ENCODE results near the gene LRP1B.

The LRP1B gene

GRCh38 chr2:140262908-140263307 is 1867.9 kb downstream of the LRP1B start:
- Histone ChIP-seq H3K27ac (ENCODE audit: low read depth in 2 of 2, low read length in 2 of 2) (no peak overlapping the region), H3K4me1 (ENCODE audit: control insufficient read depth in 2 of 2, insufficient read depth in 2 of 2, low read length in 2 of 2) (no peaks in the 10 kb centered on the region), H3K9ac (ENCODE audit: low read depth in 1 of 2, low read length in 2 of 2) (no peak overlapping the region), H3K27me3 (ENCODE audit: control insufficient read depth in 2 of 2, insufficient read depth in 2 of 2, low read length in 2 of 2) (no peaks in the 10 kb centered on the region), H3K36me3 (ENCODE audit: control insufficient read depth in 2 of 2, insufficient read depth in 2 of 2, low read length in 2 of 2) (no peaks in the 10 kb centered on the region), H3K9me3 (ENCODE audit: control insufficient read depth in 2 of 2, low read length in 2 of 2) (no peaks in the 10 kb centered on the region), H3K4me3 (ENCODE audit: low read length in 2 of 2) (no peak overlapping the region)

DNA sequence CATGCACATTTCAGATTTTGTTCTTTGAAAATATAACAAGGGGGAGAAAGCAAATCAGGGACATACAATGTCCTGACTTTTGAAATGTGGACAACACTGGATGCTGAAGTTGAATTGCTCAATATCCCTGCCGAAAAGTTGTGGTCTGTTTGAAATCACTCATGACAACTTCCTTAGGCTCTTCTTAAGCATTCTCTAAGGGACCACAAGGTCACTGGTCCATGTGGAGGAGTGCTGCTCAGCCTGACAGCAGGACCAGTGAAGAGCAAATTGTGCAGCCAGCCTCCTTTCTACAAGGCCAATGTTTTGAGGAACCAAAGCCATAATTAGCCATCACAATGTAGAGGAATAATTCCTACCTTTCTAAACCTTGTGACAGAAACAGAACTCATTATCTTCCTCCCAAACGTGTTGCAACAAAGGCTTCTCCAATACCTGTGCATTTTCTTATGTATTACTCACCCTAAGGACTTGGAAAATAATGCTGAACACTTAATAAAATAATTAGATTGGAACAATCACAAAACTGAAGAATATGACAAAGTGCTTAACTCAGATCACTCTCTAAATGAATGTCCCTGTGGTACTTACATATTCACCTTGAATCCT is 1873.0 kb downstream of the LRP1B start:
- Histone ChIP-seq H3K4me3 (ENCODE audit: low read length in 2 of 2) (no peak overlapping the region), H3K36me3 (ENCODE audit: control insufficient read depth in 2 of 2, insufficient read depth in 2 of 2, low read length in 2 of 2) (no peaks in the 10 kb centered on the region), H3K27ac (ENCODE audit: low read depth in 2 of 2, low read length in 2 of 2) (no peak overlapping the region), H3K9ac (ENCODE audit: low read depth in 1 of 2, low read length in 2 of 2) (no peak overlapping the region), H3K9me3 (ENCODE audit: control insufficient read depth in 2 of 2, low read length in 2 of 2) (no peaks in the 10 kb centered on the region), H3K4me1 (ENCODE audit: control insufficient read depth in 2 of 2, insufficient read depth in 2 of 2, low read length in 2 of 2) (no peaks in the 10 kb centered on the region), H3K27me3 (ENCODE audit: control insufficient read depth in 2 of 2, insufficient read depth in 2 of 2, low read length in 2 of 2) (no peaks in the 10 kb centered on the region)

DNA sequence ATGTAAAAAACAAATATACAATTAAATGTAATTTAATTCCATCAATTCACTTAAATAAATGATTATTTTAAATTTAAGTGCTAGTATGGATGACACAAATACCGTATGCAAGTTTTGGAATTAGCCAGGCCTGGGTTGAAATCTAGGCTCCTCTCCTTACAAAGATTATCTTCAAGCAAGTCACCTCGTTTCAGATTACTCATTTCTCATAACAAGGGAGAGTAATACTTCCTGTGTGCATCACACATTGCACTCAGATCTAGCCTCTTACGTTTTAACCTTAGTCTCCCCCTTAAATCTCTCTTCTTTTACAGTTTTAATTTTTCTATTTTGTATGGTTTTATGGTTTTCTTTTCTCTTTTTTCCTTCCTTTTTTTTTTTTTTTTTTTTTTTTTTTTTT is 1874.7 kb downstream of the LRP1B start:
- H3K4me1 ChIP-seq (ENCODE audit: control insufficient read depth in 2 of 2, insufficient read depth in 2 of 2, low read length in 2 of 2) = no peaks in the 10 kb centered on the region
- no peaks in the 10 kb centered on the region for H3K9me3 ChIP-seq (ENCODE audit: control insufficient read depth in 2 of 2, low read length in 2 of 2)
- no peak overlapping the region for H3K9ac ChIP-seq (ENCODE audit: low read depth in 1 of 2, low read length in 2 of 2)
- no peak overlapping the region for H3K4me3 ChIP-seq (ENCODE audit: low read length in 2 of 2)
- H3K27me3 ChIP-seq (ENCODE audit: control insufficient read depth in 2 of 2, insufficient read depth in 2 of 2, low read length in 2 of 2) = no peaks in the 10 kb centered on the region
- no peaks in the 10 kb centered on the region for H3K36me3 ChIP-seq (ENCODE audit: control insufficient read depth in 2 of 2, insufficient read depth in 2 of 2, low read length in 2 of 2)
- no peak overlapping the region for H3K27ac ChIP-seq (ENCODE audit: low read depth in 2 of 2, low read length in 2 of 2)

GRCh38 chr2:140249821-140250220 is 1881.0 kb downstream of the LRP1B start:
- no peak overlapping the region for H3K27ac ChIP-seq (ENCODE audit: low read depth in 2 of 2, low read length in 2 of 2)
- H3K36me3 ChIP-seq (ENCODE audit: control insufficient read depth in 2 of 2, insufficient read depth in 2 of 2, low read length in 2 of 2) = no peaks in the 10 kb centered on the region
- H3K9ac ChIP-seq (ENCODE audit: low read depth in 1 of 2, low read length in 2 of 2) = no peak overlapping the region
- no peaks in the 10 kb centered on the region for H3K9me3 ChIP-seq (ENCODE audit: control insufficient read depth in 2 of 2, low read length in 2 of 2)
- no peaks in the 10 kb centered on the region for H3K27me3 ChIP-seq (ENCODE audit: control insufficient read depth in 2 of 2, insufficient read depth in 2 of 2, low read length in 2 of 2)
- H3K4me3 ChIP-seq (ENCODE audit: low read length in 2 of 2) = no peak overlapping the region
- H3K4me1 ChIP-seq (ENCODE audit: control insufficient read depth in 2 of 2, insufficient read depth in 2 of 2, low read length in 2 of 2) = no peaks in the 10 kb centered on the region

DNA sequence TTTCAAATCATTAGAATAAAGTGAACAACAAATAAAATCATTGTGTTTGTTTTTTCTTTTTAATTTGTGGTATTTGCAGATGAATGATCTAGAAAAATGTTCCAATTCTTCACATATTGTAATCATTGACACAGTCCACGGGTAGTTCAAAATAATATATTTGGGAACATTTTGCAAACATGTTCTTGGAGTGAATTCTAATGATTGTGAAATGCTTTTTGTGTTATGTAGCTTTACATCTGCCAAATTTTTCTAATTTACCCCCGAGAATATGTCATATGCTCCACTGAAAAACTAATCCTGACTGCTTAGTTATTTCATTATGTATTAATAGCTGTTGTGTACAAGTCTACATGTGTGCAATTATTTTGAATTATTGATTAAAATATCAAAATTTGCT is 1882.2 kb downstream of the LRP1B start:
- H3K9me3 ChIP-seq (ENCODE audit: control insufficient read depth in 2 of 2, low read length in 2 of 2) = no peaks in the 10 kb centered on the region
- no peaks in the 10 kb centered on the region for H3K36me3 ChIP-seq (ENCODE audit: control insufficient read depth in 2 of 2, insufficient read depth in 2 of 2, low read length in 2 of 2)
- no peak overlapping the region for H3K27ac ChIP-seq (ENCODE audit: low read depth in 2 of 2, low read length in 2 of 2)
- no peak overlapping the region for H3K9ac ChIP-seq (ENCODE audit: low read depth in 1 of 2, low read length in 2 of 2)
- no peak overlapping the region for H3K4me3 ChIP-seq (ENCODE audit: low read length in 2 of 2)
- no peaks in the 10 kb centered on the region for H3K4me1 ChIP-seq (ENCODE audit: control insufficient read depth in 2 of 2, insufficient read depth in 2 of 2, low read length in 2 of 2)
- H3K27me3 ChIP-seq (ENCODE audit: control insufficient read depth in 2 of 2, insufficient read depth in 2 of 2, low read length in 2 of 2) = no peaks in the 10 kb centered on the region

- no peak overlapping the region for H3K4me3 ChIP-seq (ENCODE audit: low read length in 2 of 2)
- H3K27me3 ChIP-seq (ENCODE audit: control insufficient read depth in 2 of 2, insufficient read depth in 2 of 2, low read length in 2 of 2) = no peaks in the 10 kb centered on the region
- H3K27ac ChIP-seq (ENCODE audit: low read depth in 2 of 2, low read length in 2 of 2) = no peak overlapping the region
- no peaks in the 10 kb centered on the region for H3K9me3 ChIP-seq (ENCODE audit: control insufficient read depth in 2 of 2, low read length in 2 of 2)
- H3K36me3 ChIP-seq (ENCODE audit: control insufficient read depth in 2 of 2, insufficient read depth in 2 of 2, low read length in 2 of 2) = no peaks in the 10 kb centered on the region
- no peak overlapping the region for H3K9ac ChIP-seq (ENCODE audit: low read depth in 1 of 2, low read length in 2 of 2)
- H3K4me1 ChIP-seq (ENCODE audit: control insufficient read depth in 2 of 2, insufficient read depth in 2 of 2, low read length in 2 of 2) = no peaks in the 10 kb centered on the region
Observed at GRCh38 chr2:140247451-140248195, 1883.2 kb downstream of the LRP1B start.

DNA sequence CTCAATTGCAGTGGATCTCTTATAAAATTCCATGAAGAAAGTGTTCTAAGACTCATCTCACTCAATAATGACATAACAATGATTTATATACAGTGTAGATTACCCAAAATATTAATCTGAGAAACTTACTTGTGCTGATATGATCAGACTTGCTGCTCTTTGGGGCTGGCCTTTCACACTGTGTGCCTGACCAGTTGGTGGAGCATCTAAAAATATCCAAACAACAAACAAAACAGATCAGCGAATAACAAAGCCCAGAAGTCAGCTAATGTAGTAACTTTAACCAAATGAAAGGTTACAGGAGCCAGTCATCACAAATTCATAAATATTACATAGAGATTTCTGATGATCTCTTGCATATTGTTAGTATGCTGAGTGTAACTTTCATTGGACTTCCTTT is 1883.9 kb downstream of the LRP1B start:
- Histone ChIP-seq H3K9me3 (ENCODE audit: control insufficient read depth in 2 of 2, low read length in 2 of 2) (no peaks in the 10 kb centered on the region), H3K4me1 (ENCODE audit: control insufficient read depth in 2 of 2, insufficient read depth in 2 of 2, low read length in 2 of 2) (no peaks in the 10 kb centered on the region), H3K36me3 (ENCODE audit: control insufficient read depth in 2 of 2, insufficient read depth in 2 of 2, low read length in 2 of 2) (no peaks in the 10 kb centered on the region), H3K9ac (ENCODE audit: low read depth in 1 of 2, low read length in 2 of 2) (no peak overlapping the region), H3K27me3 (ENCODE audit: control insufficient read depth in 2 of 2, insufficient read depth in 2 of 2, low read length in 2 of 2) (no peaks in the 10 kb centered on the region), H3K4me3 (ENCODE audit: low read length in 2 of 2) (no peak overlapping the region), H3K27ac (ENCODE audit: low read depth in 2 of 2, low read length in 2 of 2) (no peak overlapping the region)

DNA sequence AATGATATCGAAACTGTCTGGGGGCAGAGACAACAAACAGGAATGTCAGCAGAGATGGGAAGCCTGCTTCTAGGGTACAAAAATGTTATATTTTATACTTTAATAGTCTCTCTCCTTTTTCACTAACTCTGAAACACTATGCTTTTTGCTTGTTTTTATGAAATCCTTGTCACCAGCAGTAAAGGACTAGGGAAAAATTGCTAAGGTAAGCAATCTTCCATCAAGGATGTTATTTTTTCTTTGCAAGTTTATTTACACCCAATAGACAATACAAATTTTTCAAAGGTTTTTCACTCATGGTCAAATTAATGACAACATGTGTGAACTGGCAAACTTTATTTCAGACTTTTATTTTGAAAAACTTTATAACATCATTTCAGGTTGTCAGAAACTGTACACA is 1884.8 kb downstream of the LRP1B start:
- Histone ChIP-seq H3K4me1 (ENCODE audit: control insufficient read depth in 2 of 2, insufficient read depth in 2 of 2, low read length in 2 of 2) (no peaks in the 10 kb centered on the region), H3K9me3 (ENCODE audit: control insufficient read depth in 2 of 2, low read length in 2 of 2) (no peaks in the 10 kb centered on the region), H3K27ac (ENCODE audit: low read depth in 2 of 2, low read length in 2 of 2) (no peak overlapping the region)

DNA sequence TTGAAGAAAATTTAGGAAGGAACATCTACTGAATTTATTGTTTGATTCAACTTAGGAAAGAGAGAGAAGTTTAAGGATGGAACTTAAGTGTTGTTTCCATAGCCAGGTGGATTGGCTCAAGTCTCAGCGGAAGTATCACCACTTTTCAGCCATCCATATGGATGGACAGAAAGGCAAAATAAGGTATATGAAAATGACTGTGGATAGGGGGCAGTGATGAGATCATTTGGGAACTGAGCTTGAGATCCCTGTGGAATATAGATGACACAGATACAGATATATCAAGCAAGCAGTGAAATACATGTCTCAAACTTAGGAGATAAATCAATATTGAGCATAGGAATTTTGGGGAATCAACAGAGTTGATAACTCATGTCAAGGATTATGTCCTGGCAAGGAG is 1887.9 kb downstream of the LRP1B start:
- H3K9me3 ChIP-seq (ENCODE audit: control insufficient read depth in 2 of 2, low read length in 2 of 2) = no peaks in the 10 kb centered on the region
- H3K4me1 ChIP-seq (ENCODE audit: control insufficient read depth in 2 of 2, insufficient read depth in 2 of 2, low read length in 2 of 2) = no peaks in the 10 kb centered on the region
- H3K27ac ChIP-seq (ENCODE audit: low read depth in 2 of 2, low read length in 2 of 2) = no peak overlapping the region
- no peak overlapping the region for H3K9ac ChIP-seq (ENCODE audit: low read depth in 1 of 2, low read length in 2 of 2)
- no peaks in the 10 kb centered on the region for H3K36me3 ChIP-seq (ENCODE audit: control insufficient read depth in 2 of 2, insufficient read depth in 2 of 2, low read length in 2 of 2)
- H3K27me3 ChIP-seq (ENCODE audit: control insufficient read depth in 2 of 2, insufficient read depth in 2 of 2, low read length in 2 of 2) = no peaks in the 10 kb centered on the region
- no peak overlapping the region for H3K4me3 ChIP-seq (ENCODE audit: low read length in 2 of 2)

More for the DNA sequence above, 1884.8 kb downstream of the LRP1B start:
- H3K27me3 ChIP-seq (ENCODE audit: control insufficient read depth in 2 of 2, insufficient read depth in 2 of 2, low read length in 2 of 2) = no peaks in the 10 kb centered on the region
- H3K4me3 ChIP-seq (ENCODE audit: low read length in 2 of 2) = no peak overlapping the region
- no peaks in the 10 kb centered on the region for H3K36me3 ChIP-seq (ENCODE audit: control insufficient read depth in 2 of 2, insufficient read depth in 2 of 2, low read length in 2 of 2)
- no peak overlapping the region for H3K9ac ChIP-seq (ENCODE audit: low read depth in 1 of 2, low read length in 2 of 2)

DNA sequence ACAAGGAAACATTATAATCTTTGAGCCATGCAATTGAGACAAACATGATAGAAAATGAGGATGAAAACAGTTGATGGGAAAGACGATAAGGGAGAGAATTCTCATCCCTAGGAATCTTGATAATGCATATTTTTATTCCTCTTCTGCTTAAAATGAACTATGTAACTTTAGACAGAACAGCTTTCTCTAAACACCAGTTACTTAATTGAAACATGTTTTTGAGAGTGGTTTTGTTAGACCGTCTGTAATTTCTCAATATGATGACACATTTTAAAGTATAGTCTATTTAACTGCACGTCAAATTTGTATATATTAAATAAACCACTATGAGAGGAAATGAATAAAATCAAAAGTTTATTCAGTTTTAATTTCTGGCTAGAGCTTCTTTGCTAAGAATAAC is 1896.7 kb downstream of the LRP1B start:
- Histone ChIP-seq H3K27ac (ENCODE audit: low read depth in 2 of 2, low read length in 2 of 2) (no peak overlapping the region), H3K4me3 (ENCODE audit: low read length in 2 of 2) (no peak overlapping the region), H3K27me3 (ENCODE audit: control insufficient read depth in 2 of 2, insufficient read depth in 2 of 2, low read length in 2 of 2) (no peaks in the 10 kb centered on the region), H3K4me1 (ENCODE audit: control insufficient read depth in 2 of 2, insufficient read depth in 2 of 2, low read length in 2 of 2) (no peaks in the 10 kb centered on the region), H3K9ac (ENCODE audit: low read depth in 1 of 2, low read length in 2 of 2) (no peak overlapping the region), H3K9me3 (ENCODE audit: control insufficient read depth in 2 of 2, low read length in 2 of 2) (no peaks in the 10 kb centered on the region), H3K36me3 (ENCODE audit: control insufficient read depth in 2 of 2, insufficient read depth in 2 of 2, low read length in 2 of 2) (no peaks in the 10 kb centered on the region)

Data from mucosa of rectum (tissue), 2 donors.